AG09309 (cell line): ENCODE measurements around the gene CRYGD.

Source experiments
- DNase-seq: peaks from one replicate; pipeline ENCODE4 v3.0.0-alpha.2; 2010; ENCODE audit warnings: low read depth
- H3K4me3 ChIP-seq: 2 replicates; pipeline ENCODE4 v1.5.1; 2011; ENCODE audit warnings: mild to moderate bottlenecking, low read depth, low read length, moderate library complexity; ENCODE audit not compliant: control insufficient read depth
- CTCF ChIP-seq: IDR thresholded peaks from 2 replicates; pipeline ENCODE4 v1.5.1; 2011; ENCODE audit warnings: mild to moderate bottlenecking, low read depth, low read length, inconsistent platforms; ENCODE audit not compliant: insufficient read depth, control insufficient read depth; ENCODE audit errors: missing control alignments

Gene CRYGD

DNA sequence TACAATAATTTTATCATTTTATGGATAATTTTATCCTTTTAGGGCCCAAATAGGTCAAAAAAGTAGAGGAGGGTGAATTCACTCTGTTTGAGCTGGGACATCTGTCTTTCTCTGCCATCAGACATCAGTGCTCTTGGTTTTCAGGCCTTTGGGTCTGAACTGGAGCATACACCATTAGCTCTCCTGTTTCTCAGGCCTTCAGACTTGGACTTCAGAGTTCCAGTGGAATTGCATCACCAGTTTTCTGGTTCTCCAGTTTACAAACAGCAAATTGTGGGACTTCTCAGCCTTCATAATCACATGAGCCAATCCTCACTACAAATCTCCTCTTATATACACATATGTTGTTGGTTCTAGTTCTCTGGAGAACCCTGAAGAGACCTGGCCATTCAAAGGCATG is 33.9 kb downstream of the CRYGD start:
- no peak for TF ChIP-seq CTCF
- DNase-seq = no peak
- H3K4me3 ChIP-seq = no peak overlapping the region

- no peak overlapping the region for H3K4me3 ChIP-seq
- DNase-seq = no peak
- TF ChIP-seq CTCF = no peak
Measured at GRCh38 chr2:208086029-208086428, 38.3 kb downstream of the CRYGD start.

DNA sequence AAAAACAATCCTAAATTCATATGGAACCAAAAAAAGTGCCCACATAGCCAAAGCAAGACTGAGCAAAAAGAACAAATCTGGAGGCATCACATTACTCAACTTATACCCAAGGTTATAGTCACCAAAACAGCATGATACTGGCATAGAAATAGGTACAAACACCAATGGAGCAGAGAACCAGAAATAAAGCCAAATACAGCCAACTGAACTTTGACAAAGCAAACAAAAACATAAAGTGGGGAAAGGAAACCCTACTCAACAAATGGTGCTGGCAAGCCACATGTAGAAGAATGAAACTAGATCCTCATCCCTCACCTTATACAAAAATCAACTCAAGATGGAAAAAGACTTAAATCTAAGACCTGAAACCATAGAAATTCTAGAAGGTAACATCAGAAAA is 40.5 kb downstream of the CRYGD start:
- DNase-seq = no peak
- H3K4me3 ChIP-seq = no peak overlapping the region
- TF ChIP-seq CTCF = no peak

DNA sequence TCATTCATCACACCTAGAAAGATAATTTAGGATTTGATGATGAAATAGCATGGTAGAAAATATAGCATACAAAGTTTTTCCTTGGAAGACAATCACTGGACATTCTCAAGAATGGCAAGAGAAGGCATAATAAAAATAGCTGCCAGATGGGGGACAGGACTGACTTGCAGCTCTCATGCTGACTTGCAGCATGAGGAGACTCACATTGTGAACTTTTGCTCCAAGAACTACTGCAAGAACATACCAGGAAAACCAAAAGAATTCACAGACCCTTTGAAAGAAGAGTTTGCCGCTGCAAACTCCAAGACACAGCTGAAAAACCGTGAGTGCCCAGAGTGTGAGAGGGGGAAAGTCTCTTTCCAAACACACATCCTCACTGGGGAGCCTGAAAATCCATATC is 47.0 kb downstream of the CRYGD start:
- no peak overlapping the region for H3K4me3 ChIP-seq
- TF ChIP-seq CTCF = no peak
- DNase-seq = peak; percentile 38

GRCh38 chr2:208074610-208075356 is 49.5 kb downstream of the CRYGD start:
- DNase-seq = no peak
- H3K4me3 ChIP-seq = no peak overlapping the region
- TF ChIP-seq CTCF = no peak

GRCh38 chr2:208072250-208072892 is 52.0 kb downstream of the CRYGD start:
- peak; percentile 44 for DNase-seq
- TF ChIP-seq CTCF = peak; percentile 80

More at GRCh38 chr2:208072250-208072892, 52.0 kb downstream of the CRYGD start:
- no peak overlapping the region for H3K4me3 ChIP-seq
